Measurements from ENCODE around the gene TRIM10. TPM values are rescaled to one million over a fixed set of nuclear protein-coding genes. Genes with fewer than 3 reads are reported as not detected.
A peak's percentile ranks its signal among the peaks of the same experiment; 100 is the strongest.

The TRIM10 gene
- polyA plus RNA-seq, 3 donors: not detected

DNA sequence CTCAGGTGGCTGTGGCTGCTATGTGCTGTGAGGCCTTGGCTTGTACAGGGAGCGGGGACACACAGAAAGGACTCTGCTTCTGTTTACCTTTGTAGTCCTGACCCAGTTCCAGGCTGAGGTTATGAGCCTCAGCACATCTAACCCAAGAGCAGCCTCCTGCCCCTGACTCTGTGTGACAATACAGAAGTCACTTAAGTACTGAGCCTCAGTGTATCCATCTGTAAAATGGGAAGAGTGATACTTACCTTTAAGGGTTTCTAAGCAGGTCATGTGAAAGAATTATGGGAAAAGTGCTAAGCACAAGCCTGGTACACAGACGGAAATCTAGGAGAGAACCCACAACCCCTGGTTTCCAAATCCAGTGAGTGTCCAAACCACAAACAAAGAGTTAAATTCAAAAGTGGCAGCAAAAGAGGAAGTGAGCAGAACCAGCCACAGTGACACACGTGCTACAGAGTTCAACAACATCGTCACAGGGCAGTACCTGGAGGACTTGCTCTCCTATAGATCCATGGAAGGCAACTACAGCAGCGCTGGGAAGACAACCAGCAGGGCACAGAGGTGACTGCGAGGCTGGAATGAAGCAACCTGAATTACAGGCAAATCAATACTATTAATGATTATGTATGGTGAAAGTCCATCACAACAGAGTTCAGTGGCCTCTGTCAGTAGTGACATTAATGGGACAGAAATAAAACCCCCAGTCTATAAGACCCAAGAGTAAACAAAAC lies 39.7 kb upstream of the TRIM10 start:
- H3K9me3 Mint-ChIP-seq: peaks cover 0 to 3% (median 0%) of the 10 kb centered on the region in 7 donors
- DNase-seq: peak; percentile 54 to 74 (median 71)
- H3K4me2 ChIP-seq (replicated peaks; ENCODE audit: extremely low read depth, low read length, poor library complexity, severe bottlenecking): peak overlapping the region; percentile 53
- H3K4me3 Mint-ChIP-seq: peak overlapping the region in 1 of 2 donors; percentile 59
- H4K20me1 ChIP-seq (ENCODE audit: insufficient read depth, low read length): peaks cover 86% of the 10 kb centered on the region
- H3K27ac ChIP-seq (ENCODE audit: low read depth in 1 of 2, low read length in 2 of 2): peak overlapping the region; percentile 25 to 76
- peaks cover 44 to 64% of the 10 kb centered on the region in 2 donors for H3K36me3 Mint-ChIP-seq
- no peaks in the 10 kb centered on the region for H3K27me3 ChIP-seq (ENCODE audit: control insufficient read depth in 2 of 2, insufficient read depth in 2 of 2, low read length in 2 of 2)
- H3K4me1 ChIP-seq (ENCODE audit: control insufficient read depth in 1 of 2, insufficient read depth in 2 of 2, low read length in 2 of 2): peaks cover 34 to 36% of the 10 kb centered on the region in 2 donors
- no peak overlapping the region for H3K9ac ChIP-seq (ENCODE audit: insufficient read depth, low read length, poor library complexity, severe bottlenecking)
- H3K79me2 ChIP-seq (ENCODE audit: insufficient read depth, low read length): peaks cover 66% of the 10 kb centered on the region
- H3K4me3 ChIP-seq (replicated peaks in 1 of 3; ENCODE audit: low read depth in 2 of 3, low read length in 3 of 3): peak overlapping the region in 1 of 3 experiments; percentile 51
- no peak overlapping the region for H2AFZ ChIP-seq (ENCODE audit: insufficient read depth, low read depth, low read length, poor library complexity, severe bottlenecking)
- peaks cover 38 to 46% of the 10 kb centered on the region in 2 donors for H3K36me3 ChIP-seq (replicated peaks in 1 of 2; ENCODE audit: control insufficient read depth in 1 of 2, insufficient read depth in 2 of 2, low read length in 2 of 2)
- TF ChIP-seq, protein P1, sequence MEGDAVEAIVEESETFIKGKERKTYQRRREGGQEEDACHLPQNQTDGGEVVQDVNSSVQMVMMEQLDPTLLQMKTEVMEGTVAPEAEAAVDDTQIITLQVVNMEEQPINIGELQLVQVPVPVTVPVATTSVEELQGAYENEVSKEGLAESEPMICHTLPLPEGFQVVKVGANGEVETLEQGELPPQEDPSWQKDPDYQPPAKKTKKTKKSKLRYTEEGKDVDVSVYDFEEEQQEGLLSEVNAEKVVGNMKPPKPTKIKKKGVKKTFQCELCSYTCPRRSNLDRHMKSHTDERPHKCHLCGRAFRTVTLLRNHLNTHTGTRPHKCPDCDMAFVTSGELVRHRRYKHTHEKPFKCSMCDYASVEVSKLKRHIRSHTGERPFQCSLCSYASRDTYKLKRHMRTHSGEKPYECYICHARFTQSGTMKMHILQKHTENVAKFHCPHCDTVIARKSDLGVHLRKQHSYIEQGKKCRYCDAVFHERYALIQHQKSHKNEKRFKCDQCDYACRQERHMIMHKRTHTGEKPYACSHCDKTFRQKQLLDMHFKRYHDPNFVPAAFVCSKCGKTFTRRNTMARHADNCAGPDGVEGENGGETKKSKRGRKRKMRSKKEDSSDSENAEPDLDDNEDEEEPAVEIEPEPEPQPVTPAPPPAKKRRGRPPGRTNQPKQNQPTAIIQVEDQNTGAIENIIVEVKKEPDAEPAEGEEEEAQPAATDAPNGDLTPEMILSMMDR (IDR thresholded peaks at IDR 0.05): no peak
- intact Hi-C loops (cut with micrococcal nuclease): no loop called here
- peak overlapping the region; percentile 81 to 92 (median 90) for H3K27ac Mint-ChIP-seq
- H3K4me1 Mint-ChIP-seq: peaks cover 59% of the 10 kb centered on the region
- no peaks in the 10 kb centered on the region for H3K9me3 ChIP-seq (replicated peaks in 1 of 2; ENCODE audit: control insufficient read depth in 1 of 2, insufficient read depth in 1 of 2, low read length in 2 of 2)
- 0% methylated on average over 2 of the region's 6 CpGs for WGBS (ENCODE audit: insufficient coverage)
- peaks cover 0 to 2% (median 0%) of the 10 kb centered on the region in 3 donors for H3K27me3 Mint-ChIP-seq (ENCODE audit: low read depth in 3 of 3)

DNA sequence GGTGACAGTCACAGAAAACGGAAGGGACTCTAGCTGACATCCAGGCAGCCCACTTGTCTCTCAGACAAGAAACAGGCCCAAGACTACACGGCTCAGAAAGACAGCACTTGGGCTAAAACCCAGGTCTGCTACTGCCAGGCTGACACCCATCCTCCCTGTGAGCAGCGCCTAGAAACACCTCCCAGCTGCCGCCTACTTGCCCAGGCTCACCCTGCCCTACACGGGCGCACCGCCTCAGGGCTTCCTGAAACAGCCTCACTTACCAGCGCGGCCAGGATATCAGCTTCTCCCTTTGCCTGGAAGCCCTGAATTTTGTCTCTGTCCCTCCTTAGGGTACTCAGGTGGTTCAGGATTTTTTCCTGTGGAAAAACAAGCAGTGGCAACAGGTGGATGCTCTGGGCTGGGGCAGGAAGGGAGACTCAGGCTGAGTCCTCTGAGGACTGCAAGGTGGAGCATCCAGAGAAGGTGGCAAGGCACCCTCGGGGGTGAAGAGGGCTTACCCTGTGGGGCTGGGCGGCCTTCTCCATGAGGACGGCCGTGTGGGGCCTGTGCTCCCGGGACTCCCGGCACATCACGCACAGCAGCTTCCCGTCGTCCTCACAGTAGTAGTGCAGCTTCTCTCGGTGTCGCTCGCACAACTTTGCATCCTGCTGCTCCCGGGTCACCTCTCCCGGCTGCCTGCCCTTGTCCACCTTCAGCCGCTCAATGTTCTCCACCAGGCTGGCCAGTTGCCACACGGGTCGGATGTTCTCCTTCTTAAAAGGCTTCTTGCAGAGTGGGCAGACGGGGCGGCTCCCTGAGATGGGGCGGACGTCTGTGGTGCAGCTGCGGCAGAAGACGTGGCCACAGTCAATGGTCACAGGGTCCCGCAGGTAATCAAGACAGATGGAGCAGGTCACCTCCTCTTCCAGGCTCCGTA lies 37.4 kb upstream of the TRIM10 start:
- H3K9me3 ChIP-seq (replicated peaks in 1 of 2; ENCODE audit: control insufficient read depth in 1 of 2, insufficient read depth in 1 of 2, low read length in 2 of 2): no peaks in the 10 kb centered on the region
- TF ChIP-seq, protein P1 (IDR thresholded peaks at IDR 0.05): no peak
- Mint-ChIP-seq H3K27ac (peak overlapping the region in 6 of 7 donors; percentile 17 to 80 (median 54)), H3K4me3 (no peak overlapping the region), H3K27me3 (ENCODE audit: low read depth in 3 of 3) (peaks cover 0 to 2% (median 0%) of the 10 kb centered on the region in 3 donors), H3K36me3 (peaks cover 57 to 74% of the 10 kb centered on the region in 2 donors), H3K4me1 (peaks cover 37% of the 10 kb centered on the region), H3K9me3 (peaks cover 0 to 3% (median 0%) of the 10 kb centered on the region in 7 donors)
- H3K36me3 ChIP-seq (replicated peaks in 1 of 2; ENCODE audit: control insufficient read depth in 1 of 2, insufficient read depth in 2 of 2, low read length in 2 of 2): peaks cover 48 to 69% of the 10 kb centered on the region in 2 donors
- H3K4me2 ChIP-seq (replicated peaks; ENCODE audit: extremely low read depth, low read length, poor library complexity, severe bottlenecking): no peak overlapping the region
- H3K27ac ChIP-seq (ENCODE audit: low read depth in 1 of 2, low read length in 2 of 2): peak overlapping the region in 1 of 2 donors; percentile 23
- peaks cover 43% of the 10 kb centered on the region for H3K79me2 ChIP-seq (ENCODE audit: insufficient read depth, low read length)
- no peak overlapping the region for H2AFZ ChIP-seq (ENCODE audit: insufficient read depth, low read depth, low read length, poor library complexity, severe bottlenecking)
- 96% methylated on average over 33 of the region's 34 CpGs for WGBS (ENCODE audit: insufficient coverage)
- intact Hi-C loops (cut with micrococcal nuclease): no loop called here
- H3K4me1 ChIP-seq (ENCODE audit: control insufficient read depth in 1 of 2, insufficient read depth in 2 of 2, low read length in 2 of 2): peaks cover 31 to 34% of the 10 kb centered on the region in 2 donors
- no peak overlapping the region for H3K9ac ChIP-seq (ENCODE audit: insufficient read depth, low read length, poor library complexity, severe bottlenecking)
- DNase-seq: no peak
- peaks cover 76% of the 10 kb centered on the region for H4K20me1 ChIP-seq (ENCODE audit: insufficient read depth, low read length)
- H3K27me3 ChIP-seq (ENCODE audit: control insufficient read depth in 2 of 2, insufficient read depth in 2 of 2, low read length in 2 of 2): no peaks in the 10 kb centered on the region
- no peak overlapping the region for H3K4me3 ChIP-seq (replicated peaks in 1 of 3; ENCODE audit: low read depth in 2 of 3, low read length in 3 of 3)
